GM19351 (cell line): Measurements from ENCODE around the gene NOTCH3.

Source experiments
- ATAC-seq: cut with Tn5 transposase; IDR thresholded peaks from one replicate; pipeline ENCODE4 v1.9.1; 2021; ENCODE audit warnings: mild to moderate bottlenecking, moderate library complexity; ENCODE audit not compliant: unreplicated experiment

The NOTCH3 gene

DNA sequence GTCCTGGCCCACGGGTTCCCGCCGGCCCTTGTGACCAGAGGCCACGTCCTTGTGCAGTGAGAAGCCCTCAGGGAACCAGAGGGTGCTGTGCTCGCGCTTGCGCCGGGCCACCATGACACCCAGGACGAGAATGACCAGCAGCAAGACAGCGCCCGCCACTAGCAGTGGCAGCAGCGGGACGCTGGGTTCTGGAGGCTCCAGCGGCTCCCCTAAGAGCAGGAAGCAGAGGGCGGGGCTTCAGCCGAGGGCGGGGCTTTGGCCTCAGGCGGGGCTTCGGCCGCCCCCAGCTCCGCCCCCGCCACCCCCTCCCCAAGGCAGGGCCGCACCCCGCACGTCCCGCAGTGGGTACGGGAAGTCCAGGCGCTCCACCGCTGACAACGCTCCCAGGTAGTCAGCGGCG lies 30.4 kb downstream of the NOTCH3 start:
- no peak for ATAC-seq

DNA sequence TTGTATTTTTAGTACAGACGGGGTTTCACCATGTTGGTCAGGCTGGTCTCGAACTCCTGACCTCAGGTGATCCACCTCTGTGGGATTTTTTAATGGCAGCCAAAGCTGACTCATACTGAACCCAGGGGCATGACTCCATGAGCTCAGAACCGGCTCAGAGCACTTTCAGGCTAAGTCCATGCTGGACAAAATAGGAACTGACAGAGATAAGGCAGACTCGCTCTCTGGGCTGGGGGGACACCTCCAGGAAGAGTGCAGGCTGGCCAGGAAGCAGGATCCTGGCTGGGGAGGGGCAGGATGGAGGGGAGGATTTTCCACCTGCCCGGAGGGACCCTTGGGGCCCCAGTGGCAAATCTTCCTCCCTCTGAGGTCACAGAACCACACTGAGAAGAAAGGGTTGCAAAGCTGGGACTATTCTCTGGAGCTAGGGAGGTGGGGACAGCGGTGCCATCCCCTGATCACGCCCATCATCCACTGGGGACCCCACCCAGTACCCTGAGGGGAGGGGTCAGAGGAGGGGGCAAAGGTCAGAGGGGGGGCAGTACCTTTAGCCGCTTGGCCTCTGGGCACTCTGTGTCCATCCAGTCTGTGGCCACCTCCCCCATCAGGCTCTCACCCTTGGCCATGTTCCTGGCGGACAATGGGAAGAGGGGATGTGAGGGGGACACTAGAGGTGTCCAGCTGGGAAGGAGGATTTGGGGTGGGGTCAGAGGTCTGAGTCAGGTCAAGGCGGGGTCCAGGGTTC lies 31.1 kb downstream of the NOTCH3 start:
- no peak for ATAC-seq

DNA sequence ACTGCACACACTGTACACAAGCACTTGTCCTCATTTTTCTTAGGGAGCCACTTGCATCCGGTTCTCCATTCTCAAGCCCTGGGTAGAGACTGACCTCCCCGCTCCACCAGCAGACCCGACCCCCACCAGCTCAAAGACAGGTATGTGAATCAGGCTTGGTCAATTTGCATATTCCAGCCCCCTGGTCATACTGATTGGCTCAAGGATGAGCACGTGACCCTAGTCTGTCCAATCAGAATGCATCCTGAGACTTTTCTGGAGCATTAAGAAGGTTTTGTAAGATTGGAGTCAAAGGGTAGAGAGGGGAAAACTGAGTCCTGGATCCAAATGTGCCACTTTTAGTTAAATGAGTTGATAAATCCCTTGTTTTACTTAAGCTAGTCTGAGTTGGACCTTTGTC lies 34.1 kb downstream of the NOTCH3 start:
- ATAC-seq: no peak

DNA sequence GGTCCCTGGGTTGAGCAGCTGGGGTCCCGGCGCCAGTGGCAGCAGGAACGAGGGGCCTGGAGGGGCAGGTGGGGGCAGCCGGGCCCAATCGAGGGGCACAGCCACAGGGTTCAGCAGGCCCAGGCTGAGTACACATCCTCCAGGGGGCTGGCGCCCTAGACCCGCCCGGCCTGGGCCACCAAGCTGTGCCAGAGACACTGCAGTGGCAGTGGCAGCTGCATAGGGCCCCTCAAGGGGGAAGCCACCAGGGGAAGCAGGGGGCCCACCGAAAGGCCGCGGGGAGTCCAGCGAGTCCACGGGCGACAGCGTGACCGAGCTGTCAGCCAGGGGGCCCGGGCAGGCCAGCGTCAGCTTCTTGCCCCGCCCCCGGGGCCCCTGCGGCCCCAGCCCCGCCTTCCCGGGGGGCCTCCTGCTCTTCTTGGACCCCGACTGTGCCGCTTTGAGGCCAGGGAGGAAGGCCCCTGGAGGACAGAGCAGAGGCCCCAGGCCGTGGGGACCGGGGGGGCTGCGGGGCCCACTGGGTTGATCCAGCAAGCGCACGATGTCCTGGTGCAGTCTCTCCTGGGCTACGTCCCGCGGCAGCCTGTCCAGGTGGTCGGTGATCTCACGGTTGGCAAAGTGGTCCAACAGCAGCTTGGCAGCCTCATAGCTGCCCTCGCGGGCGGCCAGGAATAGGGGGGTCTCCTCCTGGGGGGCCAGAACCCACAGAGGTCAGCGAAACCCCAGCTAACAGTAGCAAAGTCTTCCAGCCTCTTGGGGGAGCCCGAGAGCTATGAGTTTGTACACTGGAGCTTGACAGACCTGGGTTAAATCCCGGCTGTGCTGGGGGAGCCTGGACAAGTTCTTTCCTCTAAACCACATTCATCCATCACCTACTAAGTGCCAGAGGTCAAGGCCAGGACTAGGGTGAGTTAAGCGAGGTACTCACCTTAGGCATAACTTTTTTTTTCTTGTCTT lies 39.5 kb downstream of the NOTCH3 start:
- no peak for ATAC-seq

DNA sequence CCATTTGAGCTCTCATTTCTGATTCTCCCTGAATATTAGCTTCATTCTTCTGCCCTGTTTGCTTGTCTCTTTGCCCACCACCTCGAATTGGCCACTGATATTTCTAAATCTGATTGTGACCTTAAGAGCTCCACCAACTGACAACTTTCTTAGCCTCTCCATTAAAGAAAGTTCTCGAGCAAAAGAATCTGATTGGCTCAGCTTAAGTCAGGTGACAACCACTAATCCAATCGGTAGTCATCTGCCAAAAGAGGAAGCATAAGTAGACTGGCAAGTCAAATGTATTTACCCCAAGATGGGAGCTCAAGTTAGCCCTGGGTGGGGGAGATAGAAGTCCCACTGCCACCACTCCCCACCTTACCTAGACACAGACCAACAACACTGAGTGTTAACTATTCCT lies 41.5 kb downstream of the NOTCH3 start:
- no peak for ATAC-seq

DNA sequence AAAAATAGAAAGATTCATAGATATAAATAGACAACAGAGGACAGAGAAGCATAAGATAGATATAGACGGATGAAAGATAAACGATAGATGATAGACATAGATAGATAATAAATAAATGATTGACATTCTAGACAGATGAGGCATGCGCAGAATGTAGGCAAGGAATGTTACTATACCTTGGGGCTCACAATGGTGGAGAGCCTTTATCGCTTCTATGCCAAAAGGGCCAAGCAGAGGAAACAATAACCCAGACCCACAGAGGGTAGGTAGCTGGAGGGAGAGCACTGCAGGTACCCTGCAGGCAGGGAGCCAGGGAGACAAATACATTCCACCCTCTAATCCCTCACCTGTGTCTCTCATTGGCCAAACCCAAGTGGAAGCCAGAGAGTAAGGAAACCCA lies 44.4 kb downstream of the NOTCH3 start:
- ATAC-seq: no peak

DNA sequence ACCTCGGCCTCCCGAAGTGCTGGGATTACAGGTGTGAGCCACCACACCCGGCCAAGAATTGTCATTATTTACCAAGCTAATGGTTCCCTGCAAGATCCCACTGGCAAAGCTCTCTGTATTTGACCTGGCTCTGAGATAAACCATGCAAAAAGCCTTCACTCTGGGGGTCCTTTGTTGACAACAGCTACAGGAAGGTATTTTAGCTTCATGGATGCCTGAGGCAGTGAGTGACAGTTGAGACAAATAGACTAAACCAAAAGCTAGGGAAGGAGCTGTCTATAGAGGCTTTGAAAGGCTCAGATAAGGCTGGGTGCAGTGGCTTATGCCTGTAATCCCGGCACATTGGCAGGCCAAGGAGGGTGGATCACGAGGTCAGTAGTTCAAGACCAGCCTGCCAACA lies 45.5 kb downstream of the NOTCH3 start:
- no peak for ATAC-seq

DNA sequence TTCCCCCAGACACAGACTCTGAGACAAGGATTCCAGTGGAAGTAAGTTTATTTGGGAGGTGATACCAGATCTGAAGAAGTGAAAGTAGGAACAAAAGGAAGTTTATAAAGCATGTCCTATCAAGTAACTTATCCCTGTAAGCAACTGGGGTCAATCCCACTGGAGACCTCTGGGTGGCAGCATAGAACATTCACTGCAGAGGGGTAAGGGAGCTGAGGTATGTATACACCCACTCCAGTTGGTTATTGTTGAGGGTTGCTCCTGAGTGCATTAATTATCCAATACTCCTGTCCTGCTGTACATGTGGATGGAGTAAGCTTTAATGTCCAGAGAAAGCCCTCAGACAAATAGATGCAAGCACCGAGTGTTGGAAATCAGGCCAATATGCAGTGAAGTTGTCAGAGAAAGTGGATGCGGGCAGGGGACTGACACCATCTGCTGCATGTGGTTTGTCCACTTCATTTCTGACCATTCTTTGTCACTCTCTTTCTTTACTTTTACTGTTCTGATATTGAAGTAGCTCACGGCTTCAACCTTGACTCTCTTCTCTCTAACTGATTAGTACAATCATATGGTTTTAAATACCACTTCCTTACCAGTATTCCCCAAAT lies 46.7 kb downstream of the NOTCH3 start:
- no peak for ATAC-seq

DNA sequence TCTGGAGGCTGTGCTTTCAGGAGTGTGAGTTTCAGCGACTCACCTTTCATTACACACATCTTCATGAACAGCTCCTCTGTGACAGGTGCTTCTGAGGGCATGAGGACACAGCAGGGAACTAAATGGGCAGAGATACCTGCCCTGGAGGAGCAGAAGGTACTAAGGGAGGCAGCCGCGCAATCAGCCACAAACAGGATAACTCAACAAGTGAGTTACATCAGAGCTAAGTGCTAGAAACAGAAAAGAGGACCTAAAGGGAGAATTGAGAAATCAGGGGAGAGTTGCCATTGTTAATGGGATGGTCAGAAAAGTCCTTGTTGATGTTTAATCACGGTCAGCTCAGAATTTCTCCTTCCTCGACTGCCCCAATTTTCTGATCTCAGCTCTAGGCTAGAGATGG lies 51.1 kb downstream of the NOTCH3 start:
- ATAC-seq: no peak

DNA sequence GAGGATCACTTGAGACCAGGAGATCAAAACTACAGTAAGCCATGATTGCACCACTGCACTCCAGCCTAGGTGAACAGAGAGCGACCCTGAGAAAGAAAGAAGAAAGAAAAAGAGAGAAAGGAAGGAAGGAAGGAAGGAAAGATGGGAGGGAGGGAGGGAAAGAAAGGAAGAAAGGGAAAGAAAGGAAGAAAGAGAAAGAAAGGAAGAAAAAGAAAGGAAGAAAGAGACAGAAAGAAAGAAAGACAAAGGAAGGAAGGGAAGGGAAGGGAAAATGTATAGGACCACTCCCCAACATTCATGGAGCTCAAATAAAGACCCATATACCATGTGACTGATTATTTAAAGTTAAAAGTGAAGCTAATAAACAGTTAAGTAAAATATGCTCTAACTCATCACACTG lies 53.7 kb downstream of the NOTCH3 start:
- no peak for ATAC-seq

DNA sequence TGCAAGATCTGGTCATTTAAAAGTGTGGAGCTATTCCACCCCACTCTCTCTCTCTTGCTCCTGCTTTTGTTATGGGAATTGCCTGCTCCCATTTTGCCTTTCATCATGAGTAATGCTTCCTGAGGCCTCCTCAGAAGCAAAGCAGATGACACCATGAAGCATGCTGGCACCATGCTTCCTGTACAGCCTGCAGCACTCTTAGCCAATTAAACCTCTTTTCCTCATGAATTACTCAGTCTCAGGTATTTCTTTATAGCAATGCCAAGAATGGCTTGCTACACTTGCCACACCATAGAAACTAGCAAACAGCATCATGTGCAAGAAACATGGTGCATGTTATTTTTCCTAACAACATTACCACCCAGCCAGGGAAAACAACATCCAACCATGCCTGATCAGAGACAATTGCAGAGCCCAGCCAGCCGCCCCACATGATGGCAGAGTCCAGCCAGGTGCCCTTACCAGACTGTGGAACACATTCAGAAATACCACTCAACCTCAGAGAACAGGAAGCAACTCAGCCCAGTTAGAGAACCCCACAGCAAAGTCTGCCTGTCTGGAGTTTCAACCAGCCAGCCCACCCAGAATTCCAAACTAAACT lies 56.6 kb downstream of the NOTCH3 start:
- no peak for ATAC-seq

DNA sequence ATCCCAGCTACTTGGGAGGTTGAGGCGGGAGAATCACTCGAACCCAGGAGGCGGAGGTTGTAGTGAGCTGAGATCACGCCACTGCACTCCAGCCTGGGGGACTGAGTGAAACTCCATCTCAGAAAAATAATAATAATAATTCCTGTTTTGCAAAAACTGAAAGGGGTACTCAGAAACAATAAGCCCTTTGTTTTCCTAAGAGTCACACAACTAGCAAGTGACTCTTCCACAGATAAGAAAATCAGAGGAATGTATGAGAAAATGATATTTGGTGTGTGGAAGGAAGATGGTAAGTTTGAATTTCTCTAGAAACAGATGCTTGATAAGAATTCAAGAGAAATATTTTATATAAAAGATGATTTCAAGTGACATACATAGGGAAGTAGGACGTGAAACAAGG lies 58.5 kb downstream of the NOTCH3 start:
- ATAC-seq: no peak

DNA sequence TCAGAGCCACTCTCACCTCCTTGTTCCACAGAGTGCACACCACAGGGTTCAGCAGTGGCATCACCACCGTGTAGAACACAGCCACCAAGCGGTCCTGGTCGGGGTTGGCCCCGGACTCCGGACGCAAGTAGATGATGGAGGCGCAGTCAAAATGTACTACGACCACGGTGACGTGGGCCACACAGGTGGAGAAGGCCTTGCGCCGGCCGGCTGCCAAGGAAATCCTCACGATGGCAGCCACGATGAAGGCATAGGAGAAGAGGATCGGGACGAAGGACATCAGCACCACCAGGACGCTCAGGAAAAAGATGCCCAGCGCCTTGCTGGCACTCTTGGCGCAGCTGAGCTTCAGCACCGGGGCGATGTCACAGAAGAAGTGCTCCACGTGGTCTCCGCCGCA lies 59.7 kb downstream of the NOTCH3 start:
- no peak for ATAC-seq

DNA sequence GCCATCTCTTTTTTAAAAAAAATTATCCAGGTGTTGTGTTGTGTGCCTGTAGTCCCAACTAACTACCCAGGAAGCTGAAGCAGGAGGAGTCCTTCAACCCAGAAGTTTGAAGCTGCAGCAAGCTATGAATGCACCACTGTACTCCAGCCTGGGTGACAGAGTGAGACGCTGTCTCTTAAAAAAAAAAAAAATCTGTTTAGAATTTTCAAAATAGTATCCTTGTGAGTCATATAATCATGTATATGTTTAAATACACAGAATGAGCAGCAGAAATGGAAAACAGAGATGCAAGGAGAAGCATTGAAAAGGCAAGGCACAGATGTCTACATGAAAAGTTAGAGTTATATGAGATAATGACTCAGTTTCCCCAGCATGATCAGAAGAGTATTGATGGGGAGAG lies 62.4 kb downstream of the NOTCH3 start:
- no peak for ATAC-seq

DNA sequence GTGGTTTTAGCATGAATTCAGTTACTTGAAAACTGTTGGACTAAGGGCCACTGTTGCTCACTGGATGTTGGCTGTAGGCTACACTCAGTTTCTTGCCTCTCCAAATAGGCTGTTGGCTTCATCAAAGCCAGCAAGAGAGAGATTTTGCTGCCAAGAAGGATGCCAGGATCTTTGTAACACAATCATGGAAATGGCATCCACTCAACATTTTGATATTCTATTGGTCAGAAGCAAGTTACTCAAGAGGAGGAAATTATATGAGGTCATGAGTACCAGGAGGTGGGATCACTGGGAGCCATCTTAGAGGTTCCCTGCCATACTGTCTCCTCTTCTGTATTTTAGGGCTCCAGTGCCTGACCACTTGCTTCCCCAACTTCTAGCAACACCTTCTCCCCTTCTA lies 63.0 kb downstream of the NOTCH3 start:
- ATAC-seq: no peak

DNA sequence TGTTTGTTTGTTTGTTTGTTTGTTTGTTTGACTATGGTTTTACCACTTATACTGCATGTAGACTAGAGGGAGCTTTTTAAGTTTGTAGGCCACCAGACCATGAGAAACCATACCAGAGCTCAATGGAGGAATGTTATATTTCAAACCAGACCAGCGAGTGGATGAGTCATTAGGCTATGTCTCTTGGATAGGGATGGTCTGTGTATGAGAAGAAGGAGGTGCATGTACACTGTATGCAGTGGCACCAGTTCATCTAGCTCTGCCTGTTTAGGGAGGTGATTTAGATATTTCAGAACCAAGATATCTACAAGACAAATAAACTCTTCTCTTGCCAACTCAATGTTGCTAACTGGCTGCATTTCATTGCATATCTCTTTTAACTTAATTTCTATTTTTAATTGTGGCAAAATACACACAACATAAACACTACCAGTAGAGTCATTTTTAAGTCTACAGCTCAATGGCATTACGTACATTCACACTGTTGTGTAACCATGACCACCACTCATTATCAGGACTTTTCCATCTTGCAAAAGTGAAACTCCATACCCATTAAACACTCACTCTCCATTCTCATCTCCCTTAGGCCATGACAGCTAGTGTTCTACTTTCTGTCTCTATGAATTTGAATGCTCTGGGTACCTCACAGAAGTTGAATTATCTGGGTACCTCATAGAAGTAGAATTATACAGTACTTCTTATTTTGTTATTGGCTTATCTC lies 64.4 kb downstream of the NOTCH3 start:
- ATAC-seq: no peak

DNA sequence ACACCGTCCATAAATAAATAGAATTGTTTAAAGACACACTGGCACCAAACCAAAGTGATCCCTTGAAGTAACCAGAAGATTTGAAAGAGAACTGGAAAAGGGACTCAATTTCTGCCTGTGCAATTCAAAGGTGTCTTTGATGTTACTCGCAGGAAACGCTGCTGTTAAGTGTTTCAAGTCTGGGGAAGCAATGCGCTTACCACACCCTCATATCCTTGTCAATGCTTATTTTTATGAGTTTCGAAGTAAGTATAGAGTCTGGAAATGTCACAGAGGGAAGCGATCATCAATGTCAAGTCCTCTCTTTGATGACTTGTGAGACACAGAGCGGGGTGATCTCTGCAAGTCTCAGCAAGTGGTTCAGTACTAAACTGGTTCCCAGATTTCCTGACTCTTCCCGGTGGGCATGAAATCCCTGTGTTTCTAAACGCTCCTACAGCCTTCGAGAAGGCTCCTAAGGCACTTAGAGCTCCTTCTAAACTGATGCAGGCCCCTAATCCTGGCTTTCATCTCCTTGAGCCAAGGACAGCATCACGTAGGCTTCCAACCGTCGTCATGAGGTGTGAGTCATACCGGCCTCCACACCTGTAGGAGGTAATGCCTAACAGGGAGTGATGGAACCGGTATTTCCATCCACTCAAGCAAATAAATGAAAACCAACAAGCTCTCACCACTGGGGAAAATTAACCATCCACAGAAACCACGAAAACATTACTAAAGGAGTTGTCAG lies 70.8 kb downstream of the NOTCH3 start:
- no peak for ATAC-seq

DNA sequence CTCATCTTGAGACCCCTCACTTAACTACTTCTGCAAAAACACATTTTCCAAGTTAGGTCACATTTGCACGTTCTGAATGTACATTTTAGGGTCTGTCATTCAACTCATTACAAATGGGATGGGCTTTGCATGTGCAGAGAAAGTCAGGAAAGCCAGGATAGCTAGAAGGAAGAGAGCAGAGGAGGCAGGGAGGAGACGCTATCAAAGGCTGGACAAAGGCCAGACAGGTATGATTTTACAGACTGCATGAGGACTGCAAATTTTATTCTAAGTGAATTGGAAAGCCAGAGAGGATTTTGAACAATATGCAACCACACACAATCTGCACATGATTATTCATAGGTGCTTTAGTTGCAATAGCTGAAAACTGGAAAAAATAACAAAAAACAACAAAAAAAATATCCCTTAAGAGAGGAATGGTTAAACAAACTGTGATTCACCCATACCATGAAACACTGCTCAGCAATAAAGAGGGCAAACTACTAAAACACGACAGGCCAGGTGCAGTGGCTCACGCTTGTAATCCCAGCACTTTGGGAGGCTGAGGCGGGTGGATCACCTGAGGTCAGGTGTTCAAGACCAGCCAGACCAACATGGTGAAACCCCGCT lies 72.5 kb downstream of the NOTCH3 start:
- no peak for ATAC-seq

DNA sequence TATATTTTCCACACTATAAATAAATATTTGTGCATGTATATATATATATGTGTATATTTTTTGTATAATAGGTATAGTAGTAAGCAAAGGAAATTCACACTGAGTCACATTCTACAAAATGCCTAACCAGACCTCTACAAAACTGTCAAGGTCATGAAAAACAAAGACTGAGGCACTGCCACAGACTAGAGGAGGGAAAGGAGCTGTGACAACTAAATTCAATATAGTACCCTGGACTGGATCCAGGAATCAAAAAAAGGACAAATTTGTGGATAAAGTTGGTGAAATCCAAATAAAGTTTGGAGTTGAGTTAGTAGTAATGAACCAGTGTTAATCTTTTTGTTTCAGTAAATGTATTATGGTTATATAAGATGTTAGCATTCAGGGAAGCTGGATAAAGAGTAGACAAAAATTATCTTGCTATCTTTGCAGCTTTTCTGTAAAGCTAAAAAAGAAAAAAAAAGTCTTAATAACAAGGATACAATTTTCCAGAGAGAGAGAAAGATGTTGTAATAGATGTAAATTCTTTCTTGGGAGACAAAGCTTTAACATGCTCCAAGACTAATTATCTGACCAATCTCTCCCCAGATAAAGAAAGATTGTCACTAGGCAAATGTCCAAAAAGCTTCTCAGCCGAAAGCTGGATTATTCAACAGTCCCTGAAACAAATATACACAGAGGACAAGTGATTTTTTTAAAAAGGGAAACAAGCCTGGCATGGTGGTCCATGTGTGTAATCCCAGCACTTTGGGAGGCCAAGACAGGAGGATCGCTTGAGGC lies 74.5 kb downstream of the NOTCH3 start:
- ATAC-seq: no peak
